IMR-90 (cell line): Measurements from ENCODE around the gene CEACAM16. TPM values are rescaled to one million over a fixed set of nuclear protein-coding genes. Genes with fewer than 3 reads are reported as not detected.

Source experiments
- ATAC-seq: fragments of 200-7000 bp; cut with Tn5 transposase; 2 replicates; pipeline ENCODE4 v1.9.1; 2020; ENCODE audit warnings: low read depth, mild to moderate bottlenecking, moderate library complexity
- BruUV-seq: library from RNA; stranded (reverse); fragments of 400-500 nt; replicated peaks from 2 replicates; lab custom pipeline; 2021; lab: Mats Ljungman, UMichigan
- CTCF ChIA-PET: fragments of 300-600 bp; formaldehyde crosslinking; extraction: SDS; loops from one replicate; lab custom pipeline; 2021; ENCODE audit warnings: antibody characterized with exemption; lab: Yijun Ruan, JAX
- POLR2A ChIA-PET: fragments of 300-600 bp; sonication (Branson Sonifier 250); formaldehyde crosslinking; loops from one replicate; lab custom pipeline; 2022; ENCODE audit warnings: antibody characterized with exemption; ENCODE audit not compliant: unreplicated experiment; lab: Charles Lee
- DNase-seq: peaks from one replicate; pipeline ENCODE4 v3.0.0; 2013
- H2AFZ ChIP-seq: replicated peaks from 2 replicates; pipeline ENCODE3; 2013; ENCODE audit warnings: low read length, mild to moderate bottlenecking; ENCODE audit not compliant: poor library complexity
- H2AK5ac ChIP-seq: 2 replicates; pipeline ENCODE4 v1.6.1; 2013; ENCODE audit warnings: low read depth, low read length, inconsistent platforms
- H2AK9ac ChIP-seq: replicated peaks from 2 replicates; pipeline ENCODE3; 2013; ENCODE audit warnings: mild to moderate bottlenecking, low read depth, low read length, moderate library complexity; ENCODE audit not compliant: poor library complexity
- H2BK120ac ChIP-seq: 2 replicates; pipeline ENCODE4 v1.6.1; 2013; ENCODE audit warnings: low read depth, low read length, inconsistent platforms
- H2BK15ac ChIP-seq: 3 replicates; pipeline ENCODE4 v1.6.1; 2013; ENCODE audit warnings: low read depth, low read length, inconsistent platforms
- H2BK20ac ChIP-seq: 2 replicates; pipeline ENCODE4 v1.6.1; 2013; ENCODE audit warnings: low read depth, mild to moderate bottlenecking, inconsistent platforms, low read length, moderate library complexity
- H2BK5ac ChIP-seq: 2 replicates; pipeline ENCODE4 v1.6.1; 2013; ENCODE audit warnings: mild to moderate bottlenecking, low read depth, low read length, inconsistent platforms; ENCODE audit not compliant: poor library complexity, severe bottlenecking
- H3K14ac ChIP-seq: replicated peaks from 2 replicates; pipeline ENCODE4 v1.6.1; 2013; ENCODE audit warnings: low read depth, low read length, inconsistent platforms
- H3K18ac ChIP-seq: 2 replicates; pipeline ENCODE4 v1.6.1; 2013; ENCODE audit warnings: low read depth, low read length, control low read depth
- H3K23ac ChIP-seq: 2 replicates; pipeline ENCODE4 v1.6.1; 2013; ENCODE audit warnings: low read depth, low read length, inconsistent platforms
- H3K27ac ChIP-seq: 2 replicates; pipeline ENCODE4 v1.5.1; 2013; ENCODE audit warnings: mild to moderate bottlenecking, control low read depth, low read length; ENCODE audit not compliant: insufficient read depth
- H3K27me3 ChIP-seq: 2 replicates; pipeline ENCODE4 v1.6.1; 2013; ENCODE audit warnings: low read length; ENCODE audit not compliant: control insufficient read depth, insufficient read depth
- H3K36me3 ChIP-seq: 2 replicates; pipeline ENCODE4 v1.6.1; 2013; ENCODE audit warnings: low read length, mixed read lengths; ENCODE audit not compliant: control insufficient read depth, insufficient read depth
- H3K4ac ChIP-seq: 2 replicates; pipeline ENCODE4 v1.6.1; 2013; ENCODE audit warnings: low read depth, low read length, inconsistent platforms
- H3K4me1 ChIP-seq: 2 replicates; pipeline ENCODE4 v1.6.1; 2013; ENCODE audit warnings: low read length, mixed read lengths; ENCODE audit not compliant: control insufficient read depth, insufficient read depth
- H3K4me2 ChIP-seq: 2 replicates; pipeline ENCODE4 v1.6.1; 2013; ENCODE audit warnings: low read depth, mild to moderate bottlenecking, control low read depth, low read length, moderate library complexity
- H3K4me3 ChIP-seq: 2 replicates; pipeline ENCODE4 v1.5.1; 2013; ENCODE audit warnings: low read depth, mild to moderate bottlenecking, control low read depth, low read length, moderate library complexity; ENCODE audit not compliant: insufficient read depth
- H3K56ac ChIP-seq: 2 replicates; pipeline ENCODE4 v1.6.1; 2013; ENCODE audit warnings: low read length, inconsistent platforms; ENCODE audit not compliant: insufficient read depth; ENCODE audit errors: extremely low read depth
- H3K79me1 ChIP-seq, 2 experiments: 2 replicates each; pipeline ENCODE4 v1.6.1; 2013; ENCODE audit warnings: low read length in 2 of 2, inconsistent platforms in 1 of 2, low read depth in 1 of 2
- H3K9ac ChIP-seq: 2 replicates; pipeline ENCODE4 v1.6.1; 2013; ENCODE audit warnings: low read depth, low read length, control low read depth
- H3K9me1 ChIP-seq: 2 replicates; pipeline ENCODE4 v1.6.1; 2013; ENCODE audit warnings: low read length, inconsistent platforms; ENCODE audit not compliant: insufficient read depth
- H3K9me3 ChIP-seq: 2 replicates; pipeline ENCODE4 v1.6.1; 2013; ENCODE audit warnings: low read length; ENCODE audit not compliant: control insufficient read depth, insufficient read depth
- H4K20me1 ChIP-seq: 2 replicates; pipeline ENCODE4 v1.6.1; 2013; ENCODE audit warnings: low read length, inconsistent platforms; ENCODE audit not compliant: insufficient read depth
- H4K5ac ChIP-seq: 2 replicates; pipeline ENCODE4 v1.6.1; 2013; ENCODE audit warnings: mild to moderate bottlenecking, low read depth, low read length, control low read depth
- H4K8ac ChIP-seq, 2 experiments: 2 replicates each; pipeline ENCODE4 v1.6.1; 2013; ENCODE audit warnings: low read depth in 2 of 2, low read length in 2 of 2, control low read depth in 1 of 2, inconsistent platforms in 1 of 2
- H4K91ac ChIP-seq: 2 replicates; pipeline ENCODE4 v1.6.1; 2013; ENCODE audit warnings: low read depth, low read length, inconsistent platforms; ENCODE audit not compliant: insufficient read depth
- MXI1 ChIP-seq: IDR thresholded peaks from 2 replicates; pipeline ENCODE4 v1.6.1; 2012; ENCODE audit warnings: low read depth, mild to moderate bottlenecking, low read length, moderate library complexity, borderline replicate concordance
- NFE2L2 ChIP-seq: fragments of 150-350 bp; IDR thresholded peaks from 2 replicates; pipeline ENCODE4 v1.6.1; 2016; ENCODE audit warnings: low read depth, mild to moderate bottlenecking, low read length
- POLR2A ChIP-seq: IDR thresholded peaks from 2 replicates; pipeline ENCODE4 v1.6.1; 2012; ENCODE audit warnings: mild to moderate bottlenecking, low read depth, low read length
- SMC3 ChIP-seq: fragments of 150-350 bp; IDR thresholded peaks from 2 replicates; pipeline ENCODE4 v1.6.1; 2016; ENCODE audit warnings: low read depth, mild to moderate bottlenecking, antibody characterized with exemption, low read length, moderate library complexity
- WGBS, 2 experiments: methylation state at CpG; one replicate each; pipeline versions ENCODE4 v1.1.5 to v1.1.7; 2013; ENCODE audit warnings: missing lambda C conversion rate in 2 of 2; ENCODE audit not compliant: insufficient read length in 1 of 2; ENCODE audit errors: extremely low coverage in 2 of 2; 5-methylcytosine and 5-hydroxymethylcytosine counted together
- dilution Hi-C: fragments of 300-500 bp; cut with HindIII; formaldehyde crosslinking; loops from one replicate; pipeline ENCODE4 v1.14.3; 2018; ENCODE audit warnings: low sequenced_read_pairs; ENCODE audit not compliant: unreplicated experiment
- in situ Hi-C: fragments of 300-500 bp; cut with MboI; formaldehyde crosslinking; loops from 3 replicates; pipeline ENCODE4 v1.14.3; 2019; ENCODE audit warnings: low sequenced_read_pairs, inconsistent platforms, mixed read lengths
- intact Hi-C: fragments of 100-400 bp; cut with micrococcal nuclease; formaldehyde crosslinking; loops from 2 replicates; pipeline ENCODE4 v1.10.0; 2022
- polyA plus RNA-seq, 3 experiments: library from polyadenylated mRNA; depleted of rRNA; stranded (reverse); fragments of >200 nt; gene quantifications; 2 replicates each; pipeline ENCODE4 v1.2.3, GENCODE V29; 2012; ENCODE audit warnings: low replicate concordance in 1 of 3
- total RNA-seq: library from RNA; depleted of rRNA; stranded (reverse); fragments of >200 nt; gene quantifications from 2 replicates; pipeline ENCODE4 v1.2.3, GENCODE V29; 2012

CEACAM16 gene
- total and polyA plus RNA-seq, 2 of the 4 experiments (the other 2 are of a cell fraction), result not detected

DNA sequence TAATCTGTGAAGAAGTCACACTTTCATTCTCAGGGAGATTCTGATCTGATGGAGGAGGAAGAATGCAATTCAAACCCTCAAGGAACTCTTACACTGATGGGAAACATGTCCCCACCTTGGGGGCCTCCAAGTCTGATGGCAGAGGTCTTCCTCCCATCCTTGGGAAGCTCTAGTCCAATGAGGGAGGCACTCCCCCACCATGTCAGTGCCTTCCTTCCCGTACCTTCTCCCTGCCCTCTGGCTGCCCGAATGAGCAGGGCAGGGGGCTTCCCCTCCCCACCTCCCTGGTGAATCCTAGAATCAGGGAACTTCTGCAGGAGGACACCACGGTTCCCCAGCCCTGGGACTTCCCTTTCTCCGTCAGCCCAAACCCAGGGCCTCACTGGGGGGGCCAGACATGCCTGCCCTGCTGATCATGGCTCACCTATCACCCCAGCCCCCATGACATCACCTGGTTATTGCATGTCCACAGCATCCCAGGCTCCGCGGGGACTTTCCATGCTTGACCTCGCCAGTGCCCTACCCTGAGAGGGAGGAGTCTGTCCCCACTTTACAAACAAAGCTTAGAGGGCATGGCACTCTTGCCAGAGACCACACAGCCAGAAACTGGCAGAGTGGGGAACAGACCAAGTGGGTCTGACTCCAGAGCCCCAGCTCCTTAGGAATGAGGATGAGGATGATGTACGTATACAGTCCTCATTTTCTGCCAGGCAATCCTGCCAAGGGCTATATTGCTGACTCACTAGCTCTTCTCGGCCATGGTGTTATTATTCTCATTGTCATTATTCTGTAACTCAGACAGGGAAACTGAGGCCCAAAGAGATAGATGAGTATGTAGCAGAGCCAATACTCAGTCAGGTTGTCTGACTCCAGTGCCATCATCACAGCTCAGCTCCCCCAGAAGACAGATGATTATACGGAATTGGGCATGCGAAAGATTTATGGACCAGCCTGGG, 39.9 kb downstream of the CEACAM16 start:
- POLR2A ChIA-PET, result interaction anchor here (0.6 kb wide), 1 partner anchor 14 kb away, joined by 3 read pairs; no protein-coding TSS in a partner anchor
- TF ChIP-seq SMC3 (no peak), MXI1 (no peak), POLR2A (no peak), NFE2L2 (peak; percentile 40; the same call in 1 of the 2 replicates)
- Histone ChIP-seq H3K9me3 (no peaks in the 10 kb centered on the region), H4K8ac (peak overlapping the region; percentile 26 to 60; a peak in 3 of 4 replicates), H2BK120ac (peak overlapping the region; percentile 21), H4K20me1 (no peaks in the 10 kb centered on the region), H3K27ac (no peak overlapping the region), H4K91ac (peak overlapping the region; percentile 62), H3K27me3 (no peaks in the 10 kb centered on the region), H4K5ac (peak overlapping the region; percentile 60), H2AK9ac (peak overlapping the region; percentile 15), H3K9ac (no peak overlapping the region), H3K14ac (peak overlapping the region; percentile 75; the same call in 1 of the 2 replicates), H2BK5ac (no peak overlapping the region), H2AFZ (peak overlapping the region; percentile 15), H3K4ac (peak overlapping the region; percentile 77), H3K4me3 (no peak overlapping the region), H3K18ac (peak overlapping the region; percentile 66), H3K4me2 (no peak overlapping the region), H3K4me1 (peaks cover 29% of the 10 kb centered on the region), H3K36me3 (no peaks in the 10 kb centered on the region), H2AK5ac (peak overlapping the region; percentile 69), H2BK20ac (peak overlapping the region; percentile 56), H3K56ac (no peak overlapping the region), H3K9me1 (peaks cover 8% of the 10 kb centered on the region), H3K79me1 (peaks cover 0 to 8% of the 10 kb centered on the region in 2 experiments; a peak in 2 of 4 replicates), H2BK15ac (peak overlapping the region; percentile 79; the same call in 2 of the 3 replicates), H3K23ac (no peak overlapping the region)
- in situ Hi-C loops, result no loop called here
- ATAC-seq, result no peak
- dilution Hi-C loops, result no loop called here
- DNase-seq, result no peak
- BruUV-seq, result no TSS peak
- intact Hi-C loops, result no loop called here
- CTCF ChIA-PET, result interaction anchor here (0.6 to 1.0 kb wide), 2 partner anchors 22 to 46 kb away, joined by 3 read pairs; no protein-coding TSS in a partner anchor
- 64% methylated on average over 4 of the region's 11 CpGs; no CpG with 5 or more reads in 1 of the 2 experiments for WGBS, 2 experiments
